Sigmoid colon (tissue), 7 donors: Measurements from ENCODE around the gene SALL4. TPM values are rescaled to one million over a fixed set of nuclear protein-coding genes. Genes with fewer than 3 reads are reported as not detected.

Experiments
- DNase-seq: peaks from one replicate; pipeline ENCODE4 v3.0.0-alpha.2; 2019
- H3K27ac ChIP-seq, 4 donors: fragments of 200-600 bp; sonication (generic); one replicate each; pipeline ENCODE4 v1.5.1; 2016 to 2019; ENCODE audit warnings: mild to moderate bottlenecking in 1 of 4
- H3K27me3 ChIP-seq, 3 donors: fragments of 200-600 bp; sonication (generic); one replicate each; pipeline ENCODE4 v1.5.1; 2019; ENCODE audit warnings: mild to moderate bottlenecking in 1 of 3
- H3K36me3 ChIP-seq, 4 donors: fragments of 200-600 bp; sonication (generic); one replicate each; pipeline ENCODE4 v1.5.1; 2016 to 2019
- H3K4me1 ChIP-seq, 4 donors: fragments of 200-600 bp; sonication (generic); one replicate each; pipeline ENCODE4 v1.5.1; 2017 to 2019
- H3K4me3 ChIP-seq, 4 donors: fragments of 200-600 bp; sonication (generic); one replicate each; pipeline ENCODE4 v1.5.1; 2017 to 2019; ENCODE audit warnings: mild to moderate bottlenecking in 2 of 4, moderate library complexity in 1 of 4
- H3K9me3 ChIP-seq, 4 donors: fragments of 200-600 bp in 3 of 4; sonication (generic) in 3 of 4; one replicate each; pipeline versions ENCODE4 v1.5.1 to v1.6.1; 2013 to 2019
- CTCF ChIP-seq, 4 experiments: fragments of 450-650 bp in 3 of 4; fragments of 200-600 bp in 1 of 4; IDR thresholded peaks; one replicate each; pipeline ENCODE4 v1.5.1; 2016 to 2019; ENCODE audit warnings: antibody characterized with exemption in 4 of 4, mild to moderate bottlenecking in 3 of 4, moderate library complexity in 2 of 4
- EP300 ChIP-seq, 4 donors: sonication (generic); formaldehyde crosslinking; IDR thresholded peaks; one replicate each; pipeline ENCODE4 v1.6.1; 2017; ENCODE audit warnings: antibody characterized with exemption in 4 of 4
- POLR2A ChIP-seq, 2 donors: fragments of 450-650 bp; IDR thresholded peaks; one replicate each; pipeline ENCODE4 v1.6.1; 2016; ENCODE audit warnings: antibody characterized with exemption in 2 of 2, mild to moderate bottlenecking in 2 of 2, moderate library complexity in 2 of 2
- POLR2AphosphoS5 ChIP-seq, 4 donors: sonication (generic); formaldehyde crosslinking; IDR thresholded peaks; one replicate each; pipeline ENCODE4 v1.6.1; 2017; ENCODE audit warnings: antibody characterized with exemption in 4 of 4
- WGBS, 2 donors: extraction: QIAGEN DNeasy Blood & Tissue Kit; methylation state at CpG; one replicate each; pipeline ENCODE4 v1.1.7; 2013; 5-methylcytosine and 5-hydroxymethylcytosine counted together
- intact Hi-C: fragments of 100-400 bp; cut with DNase I; formaldehyde crosslinking; loops from one replicate; pipeline ENCODE4 v1.15.1; 2023
- polyA plus RNA-seq, 3 donors: library from polyadenylated mRNA; stranded (reverse); fragments of 200-250 nt; gene quantifications; one replicate each; pipeline ENCODE4 v1.2.3, GENCODE V29; 2013
- total RNA-seq, 4 donors: library from RNA; depleted of rRNA; stranded (reverse); fragments of >200 nt; gene quantifications; one replicate each; pipeline ENCODE4 v1.1.0, GENCODE V29; 2016
- donor health status: healthy with polysubstance abuse.
- donor health status: Bipolar disorder and iron deficiency.
- donor health status: healthy.

Gene SALL4
- total and polyA plus RNA-seq, 7 donors = 0.12 to 3.0 (median 0.60) TPM; not detected in 4

DNA sequence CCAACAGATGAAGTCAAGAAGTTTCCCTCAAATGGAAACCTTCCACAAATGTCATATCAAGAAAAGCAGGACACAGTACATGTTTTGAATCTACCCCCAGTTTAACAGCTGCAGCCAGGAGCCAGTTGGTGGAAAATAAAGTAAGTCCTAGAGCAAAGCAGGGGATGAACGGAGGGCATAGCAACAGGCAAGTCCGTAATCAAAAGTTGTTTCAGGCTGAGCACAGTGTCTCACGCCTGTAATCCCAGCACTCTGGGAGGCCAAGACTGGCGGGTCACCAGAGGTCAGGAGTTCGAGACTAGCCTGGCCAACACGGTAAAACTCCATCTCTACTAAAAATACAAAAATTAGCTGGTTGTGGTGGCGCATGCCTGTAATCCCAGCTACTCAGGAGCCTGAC, 2.4 kb upstream of the SALL4 start:
- no peaks in the 10 kb centered on the region for H3K36me3 ChIP-seq
- H3K4me1 ChIP-seq = peaks cover 0 to 24% (median 24%) of the 10 kb centered on the region in 4 donors
- TF ChIP-seq EP300 (IDR thresholded peaks at IDR 0.05) = no peak
- no peak for TF ChIP-seq CTCF (IDR thresholded peaks at IDR 0.05)
- no peak for TF ChIP-seq POLR2A (IDR thresholded peaks at IDR 0.05)
- no peak for TF ChIP-seq POLR2AphosphoS5 (IDR thresholded peaks at IDR 0.05)
- intact Hi-C loops = no loop called here
- peaks cover 19 to 32% (median 27%) of the 10 kb centered on the region in 3 donors for H3K27me3 ChIP-seq
- WGBS, 2 donors = 88 to 90% methylated on average over 7 of the region's 7 CpGs
- no peak overlapping the region for H3K4me3 ChIP-seq
- DNase-seq = no peak
- no peak overlapping the region for H3K27ac ChIP-seq
- no peaks in the 10 kb centered on the region for H3K9me3 ChIP-seq

- 59 to 79% methylated on average over 4 of the region's 4 CpGs for WGBS, 2 donors
- peaks cover 19 to 46% (median 40%) of the 10 kb centered on the region in 3 donors for H3K27me3 ChIP-seq
- intact Hi-C loops = no loop called here
These were observed 980 bp upstream of the SALL4 start for GRCh38 chr20:51803148-51803854.

DNA sequence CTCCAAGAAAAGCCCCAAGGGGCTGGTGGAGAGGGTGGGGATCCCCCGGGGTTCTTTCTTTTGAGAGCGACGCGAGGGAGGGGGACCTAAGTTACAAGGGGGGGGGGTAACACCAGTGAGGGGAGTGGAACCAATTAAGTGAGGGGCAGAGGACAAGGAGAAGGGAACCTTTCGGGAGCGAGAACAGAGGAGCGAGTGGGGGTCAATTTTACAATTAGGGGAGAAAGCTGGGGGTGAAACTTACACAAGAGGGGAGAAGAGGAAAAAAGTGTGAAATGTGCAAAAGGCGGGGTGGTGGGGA, 548 bp downstream of the SALL4 start:
- TF ChIP-seq EP300 (IDR thresholded peaks at IDR 0.05) (no peak), CTCF (IDR thresholded peaks at IDR 0.05) (no peak), POLR2AphosphoS5 (IDR thresholded peaks at IDR 0.05) (no peak), POLR2A (IDR thresholded peaks at IDR 0.05) (no peak)
- Histone ChIP-seq H3K36me3 (no peaks in the 10 kb centered on the region), H3K4me1 (peaks cover 0 to 30% (median 24%) of the 10 kb centered on the region in 4 donors), H3K4me3 (peak overlapping the region in 2 of 4 donors; percentile 42 to 45), H3K27ac (no peak overlapping the region), H3K9me3 (no peaks in the 10 kb centered on the region), H3K27me3 (peaks cover 19 to 54% (median 41%) of the 10 kb centered on the region in 3 donors)
- 11 to 18% methylated on average over 8 of the region's 8 CpGs for WGBS, 2 donors
- intact Hi-C loops = no loop called here
- no peak for DNase-seq

More at GRCh38 chr20:51803148-51803854, 980 bp upstream of the SALL4 start:
- no peak overlapping the region for H3K4me3 ChIP-seq
- H3K27ac ChIP-seq = no peak overlapping the region
- H3K9me3 ChIP-seq = no peaks in the 10 kb centered on the region
- peaks cover 0 to 24% (median 24%) of the 10 kb centered on the region in 4 donors for H3K4me1 ChIP-seq
- no peak for TF ChIP-seq POLR2A (IDR thresholded peaks at IDR 0.05)
- TF ChIP-seq EP300 (IDR thresholded peaks at IDR 0.05) = no peak
- no peaks in the 10 kb centered on the region for H3K36me3 ChIP-seq
- no peak for DNase-seq

DNA sequence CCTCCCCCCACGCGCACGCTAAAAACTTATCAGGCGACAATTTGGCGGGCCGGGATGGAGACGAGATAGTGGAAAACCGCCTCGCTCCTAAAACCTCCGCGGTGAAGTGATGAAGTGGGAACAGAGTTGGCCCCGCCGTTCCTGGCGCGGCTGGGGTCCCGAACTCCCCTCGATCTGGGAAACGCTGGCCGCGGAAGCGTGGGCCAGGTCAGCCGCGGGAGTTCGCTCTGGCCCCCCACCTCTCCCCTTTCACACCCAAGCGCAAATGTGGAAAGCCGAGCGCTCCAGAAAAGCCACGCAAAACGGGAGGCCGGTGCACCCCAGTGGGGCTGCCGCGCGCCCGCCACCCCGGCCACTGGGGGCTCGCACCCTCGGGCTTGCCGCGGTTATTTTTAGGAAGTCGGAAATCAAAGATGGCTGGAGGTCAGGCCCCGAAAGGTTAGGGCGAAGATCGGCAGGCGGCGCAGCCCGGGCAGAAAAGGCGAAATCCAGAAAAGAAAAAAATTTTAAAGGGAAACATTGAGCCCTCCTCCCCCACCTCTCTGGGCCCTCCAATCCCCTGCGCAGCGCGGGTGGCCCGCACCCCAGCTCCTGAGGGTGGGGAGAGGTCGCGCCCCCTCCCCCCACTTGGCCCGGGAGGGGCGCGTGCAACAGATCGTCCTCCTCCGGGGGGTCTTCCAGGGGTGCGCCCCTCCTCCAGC, 1.0 kb downstream of the SALL4 start:
- H3K36me3 ChIP-seq = no peaks in the 10 kb centered on the region
- intact Hi-C loops = no loop called here
- peaks cover 0 to 30% (median 24%) of the 10 kb centered on the region in 4 donors for H3K4me1 ChIP-seq
- DNase-seq = no peak
- H3K9me3 ChIP-seq = no peaks in the 10 kb centered on the region
- H3K4me3 ChIP-seq = peak overlapping the region in 3 of 4 donors; percentile 28 to 45 (median 42)
- no peak overlapping the region for H3K27ac ChIP-seq
- peaks cover 19 to 54% (median 41%) of the 10 kb centered on the region in 3 donors for H3K27me3 ChIP-seq
- WGBS, 2 donors = 1% methylated on average over 59 of the region's 59 CpGs
- no peak for TF ChIP-seq POLR2AphosphoS5 (IDR thresholded peaks at IDR 0.05)
- TF ChIP-seq EP300 (IDR thresholded peaks at IDR 0.05) = no peak
- TF ChIP-seq CTCF (IDR thresholded peaks at IDR 0.05) = no peak
- no peak for TF ChIP-seq POLR2A (IDR thresholded peaks at IDR 0.05)

DNA sequence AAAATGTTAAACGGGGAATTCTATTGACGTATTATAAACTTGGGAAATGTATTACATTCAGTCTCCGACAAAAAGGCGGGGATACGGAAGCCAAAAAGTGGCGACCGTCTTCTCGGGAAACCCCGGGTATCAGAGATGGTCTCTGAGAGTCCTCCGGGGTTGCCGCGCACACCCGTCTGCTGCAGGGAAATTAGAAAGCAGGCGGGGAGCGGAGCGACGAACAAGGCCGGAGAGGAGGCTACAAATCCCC, 1.5 kb downstream of the SALL4 start:
- Histone ChIP-seq H3K36me3 (no peaks in the 10 kb centered on the region), H3K27me3 (peaks cover 19 to 54% (median 41%) of the 10 kb centered on the region in 3 donors), H3K4me1 (peaks cover 0 to 30% (median 24%) of the 10 kb centered on the region in 4 donors), H3K9me3 (no peaks in the 10 kb centered on the region), H3K4me3 (peak overlapping the region in 3 of 4 donors; percentile 28 to 45 (median 42)), H3K27ac (no peak overlapping the region)
- no peak for DNase-seq
- TF ChIP-seq EP300 (IDR thresholded peaks at IDR 0.05) (no peak), POLR2A (IDR thresholded peaks at IDR 0.05) (no peak), POLR2AphosphoS5 (IDR thresholded peaks at IDR 0.05) (no peak), CTCF (IDR thresholded peaks at IDR 0.05) (no peak)
- intact Hi-C loops = no loop called here
- WGBS, 2 donors = 0 to 1% methylated on average over 18 of the region's 18 CpGs
